ENCODE data around the gene LY6G6F. TPM values are rescaled to one million over a fixed set of nuclear protein-coding genes. Genes with fewer than 3 reads are reported as not detected.

LY6G6F gene
- total and polyA plus RNA-seq, 2 of the 13 experiments (the other 11 are each of a cell fraction or from before 2014, with no cell fraction given) = not detected

- CTCF ChIA-PET (ENCODE audit: low intra/inter-chr PET ratio, low total read pairs) = no interaction called here
- in situ Hi-C loops (cut with HindIII; ENCODE audit: extremely low pct_ligation_motif_present, low pct_unique_long_range_greater_than_20kb) (no loop called here), intact Hi-C loops (cut with micrococcal nuclease; ENCODE audit: unreplicated experiment) (no loop called here)
- Histone ChIP-seq H3K79me2 (ENCODE audit: insufficient read depth, low read length) (no peaks in the 10 kb centered on the region), H3K4me3 (replicated peaks in 1 of 3; ENCODE audit: insufficient read depth in 1 of 3, low read depth in 2 of 3, low read length in 3 of 3) (no peak overlapping the region), H3K9me3 (ENCODE audit: low read length) (no peaks in the 10 kb centered on the region), H3K27ac (ENCODE audit: extremely low read length, insufficient read depth, low read length) (no peak overlapping the region), H4K20me1 (ENCODE audit: insufficient read depth, low read length) (no peaks in the 10 kb centered on the region), H3K9ac (ENCODE audit: insufficient read depth, low read depth, low read length) (no peak overlapping the region), H3K27me3 (ENCODE audit: control insufficient read depth in 1 of 2, insufficient read depth in 2 of 2, low read length in 2 of 2) (no peaks in the 10 kb centered on the region), H3K4me2 (ENCODE audit: low read depth, low read length) (no peak overlapping the region), H3K36me3 (replicated peaks in 1 of 2; ENCODE audit: control insufficient read depth in 1 of 2, insufficient read depth in 2 of 2, low read length in 2 of 2) (peaks cover 0 to 6% of the 10 kb centered on the region in 2 experiments; a peak in 3 of 5 replicates), H3K4me1 (ENCODE audit: insufficient read depth, low read length) (peaks cover 59% of the 10 kb centered on the region), H2AFZ (ENCODE audit: low read length) (no peak overlapping the region)
- TF ChIP-seq JDP2 (CRISPR knock-in tag; IDR thresholded peaks at IDR 0.05; ENCODE audit: borderline replicate concordance) = no peak
- no peak for TF ChIP-seq ZNF263 (CRISPR knock-in tag; IDR thresholded peaks at IDR 0.05)
- TF ChIP-seq HDAC1 (CRISPR knock-in tag; IDR thresholded peaks at IDR 0.05) = no peak
- TF ChIP-seq MTF2 (CRISPR knock-in tag; IDR thresholded peaks at IDR 0.05; ENCODE audit: borderline replicate concordance) = no peak
- TF ChIP-seq ZNF17 (CRISPR knock-in tag; IDR thresholded peaks at IDR 0.05) = no peak
- TF ChIP-seq ATM (IDR thresholded peaks at IDR 0.05; ENCODE audit: borderline replicate concordance) = no peak
- TF ChIP-seq ZNF597 (CRISPR knock-in tag; IDR thresholded peaks at IDR 0.05) = no peak
- TF ChIP-seq MAF1 (CRISPR knock-in tag; IDR thresholded peaks at IDR 0.05; ENCODE audit: borderline replicate concordance) = no peak
- TF ChIP-seq ZNF569 (CRISPR knock-in tag; IDR thresholded peaks at IDR 0.05; ENCODE audit: borderline replicate concordance) = no peak
- TF ChIP-seq THAP11 (CRISPR knock-in tag; IDR thresholded peaks at IDR 0.05) = no peak
- TF ChIP-seq KMT2B (CRISPR knock-in tag; IDR thresholded peaks at IDR 0.05) = no peak
- TF ChIP-seq KAT7 (CRISPR knock-in tag; IDR thresholded peaks at IDR 0.05; ENCODE audit: borderline replicate concordance) = no peak
- TF ChIP-seq MEIS2 (CRISPR knock-in tag; IDR thresholded peaks at IDR 0.05) = no peak
- TF ChIP-seq ZFP82 (CRISPR knock-in tag; IDR thresholded peaks at IDR 0.05; ENCODE audit: borderline replicate concordance) = no peak
- WGBS (ENCODE audit: low lambda C conversion rate) = 89% methylated on average over 1 of the region's 1 CpG
- POLR2A ChIA-PET = interaction anchor here (0.7 to 1.6 kb wide), 3 partner anchors 8 to 108 kb away, joined by 3 read pairs; partner anchors contain the start of gene CLIC1
- ATAC-seq = no peak
- no peak for DNase-seq (ENCODE audit: low spot score)
- BruUV-seq (replicated peaks) = no TSS peak
- no peak for FAIRE-seq
Measured at GRCh38 chr6:31744422-31744821, 37.8 kb downstream of the LY6G6F start.
